ENCODE results near the gene DHRS3.

DNA sequence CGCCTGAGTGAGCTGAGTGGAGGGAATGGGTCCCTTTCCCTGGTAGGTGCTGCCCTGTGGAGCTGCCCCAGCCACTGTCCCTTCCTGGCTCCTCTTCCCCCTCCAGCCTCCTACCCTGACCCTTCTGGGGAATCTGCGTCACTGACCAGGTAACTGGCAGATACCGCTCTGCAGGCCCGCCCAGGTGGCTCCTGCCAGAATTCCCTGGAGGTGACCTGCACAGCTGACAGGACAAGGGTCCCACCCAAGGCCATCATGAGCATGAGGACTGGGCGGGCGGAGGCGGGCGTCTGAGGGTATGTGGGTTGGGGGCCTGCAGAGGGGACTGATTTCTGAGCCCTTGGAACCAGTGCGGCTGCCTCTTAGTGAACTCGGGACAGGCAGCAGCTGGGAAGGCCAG is 32.5 kb downstream of the DHRS3 start:
- TF ChIP-seq, protein P1, sequence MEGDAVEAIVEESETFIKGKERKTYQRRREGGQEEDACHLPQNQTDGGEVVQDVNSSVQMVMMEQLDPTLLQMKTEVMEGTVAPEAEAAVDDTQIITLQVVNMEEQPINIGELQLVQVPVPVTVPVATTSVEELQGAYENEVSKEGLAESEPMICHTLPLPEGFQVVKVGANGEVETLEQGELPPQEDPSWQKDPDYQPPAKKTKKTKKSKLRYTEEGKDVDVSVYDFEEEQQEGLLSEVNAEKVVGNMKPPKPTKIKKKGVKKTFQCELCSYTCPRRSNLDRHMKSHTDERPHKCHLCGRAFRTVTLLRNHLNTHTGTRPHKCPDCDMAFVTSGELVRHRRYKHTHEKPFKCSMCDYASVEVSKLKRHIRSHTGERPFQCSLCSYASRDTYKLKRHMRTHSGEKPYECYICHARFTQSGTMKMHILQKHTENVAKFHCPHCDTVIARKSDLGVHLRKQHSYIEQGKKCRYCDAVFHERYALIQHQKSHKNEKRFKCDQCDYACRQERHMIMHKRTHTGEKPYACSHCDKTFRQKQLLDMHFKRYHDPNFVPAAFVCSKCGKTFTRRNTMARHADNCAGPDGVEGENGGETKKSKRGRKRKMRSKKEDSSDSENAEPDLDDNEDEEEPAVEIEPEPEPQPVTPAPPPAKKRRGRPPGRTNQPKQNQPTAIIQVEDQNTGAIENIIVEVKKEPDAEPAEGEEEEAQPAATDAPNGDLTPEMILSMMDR (IDR thresholded peaks at IDR 0.05) = no peak
- no peak for TF ChIP-seq POLR2A (IDR thresholded peaks at IDR 0.05)
- TF ChIP-seq EP300 (IDR thresholded peaks at IDR 0.05) = no peak
